HG03045 (cell line): ENCODE data around the gene KRT37.
"Not testable (repeated sequence)": the region's sequence is repeated elsewhere in the genome, so short reads cannot be mapped to it uniquely, and the experiment has no call there.

ENCODE experiments used
- ATAC-seq: cut with Tn5 transposase; IDR thresholded peaks from one replicate; pipeline ENCODE4 v1.9.1; 2021; ENCODE audit warnings: mild to moderate bottlenecking, moderate library complexity; ENCODE audit not compliant: unreplicated experiment

Gene KRT37

DNA sequence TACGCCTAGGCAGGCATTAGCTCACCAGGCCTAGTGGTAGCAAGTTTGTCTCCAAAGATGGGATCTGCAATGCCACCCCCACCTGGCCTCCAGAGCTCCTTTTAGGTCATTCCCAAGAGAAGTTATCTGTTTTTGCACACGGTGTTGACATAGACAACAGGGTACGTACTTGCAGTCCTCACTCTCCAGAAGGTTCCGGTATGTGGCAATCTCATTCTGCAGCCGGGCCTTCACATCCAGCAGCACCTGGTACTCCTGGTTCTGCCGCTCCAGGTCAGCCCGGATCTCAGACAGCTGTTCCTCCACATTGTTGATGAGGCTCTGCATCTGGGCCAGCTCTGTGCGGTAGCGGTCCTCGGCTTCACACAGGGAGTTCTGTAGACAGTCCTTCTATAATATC lies 17.2 kb downstream of the KRT37 start:
- ATAC-seq = no peak

DNA sequence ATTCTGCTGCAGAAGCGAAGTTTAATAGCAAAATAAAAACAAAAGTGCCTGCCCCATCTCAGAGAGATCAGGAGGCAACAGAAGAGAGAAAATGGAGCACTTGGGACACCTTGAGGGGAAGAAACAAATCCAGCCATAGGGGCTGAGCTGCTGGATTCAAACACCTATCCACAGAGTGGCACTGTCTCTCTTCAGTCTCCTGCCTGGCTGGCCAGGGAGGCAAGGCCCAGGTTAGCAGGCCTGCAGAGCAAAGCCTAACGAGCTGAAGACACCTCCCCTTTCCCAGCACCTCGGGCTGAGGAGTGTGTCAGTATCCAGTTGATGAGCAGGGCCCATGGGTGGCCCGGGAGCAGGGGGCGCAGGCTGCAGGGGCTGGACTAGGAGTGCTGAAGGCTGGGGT lies 18.2 kb downstream of the KRT37 start:
- no peak for ATAC-seq

DNA sequence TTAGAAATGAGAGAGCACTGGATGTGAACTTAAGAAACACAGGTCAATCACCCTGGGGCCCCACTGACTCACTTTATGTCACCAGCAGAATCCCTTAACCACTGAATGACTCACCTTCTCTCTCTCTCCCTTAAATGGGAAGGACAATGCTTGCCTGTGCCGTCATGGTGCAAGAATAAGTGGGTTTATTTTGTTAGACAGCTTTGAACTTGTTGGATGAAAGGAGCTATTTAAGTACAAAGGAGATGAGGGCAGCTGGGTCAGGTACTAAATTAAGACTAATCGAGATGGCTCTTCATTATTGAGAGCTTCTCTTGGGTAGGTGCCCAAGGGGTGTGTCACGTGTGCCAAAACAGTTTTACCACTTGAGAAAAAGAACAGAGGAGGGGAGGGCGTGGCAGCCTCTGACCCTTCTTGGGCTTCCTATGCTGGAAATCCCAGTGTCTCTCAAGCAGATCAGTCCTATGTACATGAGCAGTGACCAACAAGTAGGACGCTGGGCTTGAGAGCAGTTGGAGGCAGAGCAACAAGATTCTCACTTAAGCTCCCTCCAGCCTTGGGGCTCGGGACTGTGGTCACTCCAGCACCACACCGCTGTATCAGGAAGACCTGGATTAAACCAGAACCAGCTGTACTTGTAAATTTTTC lies 20.2 kb downstream of the KRT37 start:
- ATAC-seq = no peak

DNA sequence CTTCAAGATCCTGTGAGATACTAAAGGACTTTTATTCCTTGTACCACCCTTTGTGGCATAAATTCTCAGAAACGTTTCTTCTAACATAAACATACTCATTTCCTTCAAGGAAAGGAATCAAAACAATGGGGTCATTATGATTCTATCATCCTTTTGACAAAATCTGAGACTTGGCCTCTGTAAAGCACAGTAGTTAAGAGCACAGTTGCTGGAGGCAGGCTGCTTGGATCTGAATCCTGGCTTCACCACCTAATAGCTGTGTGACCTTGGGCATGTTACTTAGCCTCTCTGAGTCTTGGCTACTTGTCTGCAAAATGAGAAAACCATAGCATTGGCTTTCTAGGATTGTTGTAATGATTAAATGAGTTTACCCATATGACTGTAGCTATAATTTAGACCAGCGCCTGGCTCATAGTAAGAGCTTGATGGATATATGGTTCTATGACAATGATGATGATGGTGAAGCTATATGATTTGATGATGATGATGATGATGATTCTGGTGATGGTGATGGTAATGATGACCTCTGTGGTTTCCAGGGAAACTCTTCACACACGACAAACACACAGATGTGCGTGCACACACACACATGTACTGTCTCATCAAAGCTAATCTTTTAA lies 20.9 kb downstream of the KRT37 start:
- ATAC-seq = no peak

DNA sequence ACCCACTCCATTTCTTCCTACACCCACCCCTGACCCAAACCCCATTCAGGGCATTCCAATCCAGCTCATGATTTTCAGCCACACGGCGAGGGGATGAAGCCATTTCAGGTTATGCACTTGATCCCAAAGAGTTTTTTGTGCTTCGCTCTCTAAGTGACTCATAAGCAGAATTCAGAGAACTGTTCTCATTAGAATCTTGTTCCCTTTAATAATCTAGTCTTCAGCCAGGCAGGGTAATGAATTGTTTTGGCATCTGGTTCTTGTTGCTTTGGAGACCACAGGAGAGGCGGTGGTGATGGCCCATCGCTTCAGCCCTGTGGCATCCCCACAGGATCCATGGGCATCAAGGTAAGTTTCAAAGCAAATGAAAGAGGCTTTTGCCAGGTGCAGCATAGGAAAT lies 22.2 kb downstream of the KRT37 start:
- ATAC-seq = no peak

DNA sequence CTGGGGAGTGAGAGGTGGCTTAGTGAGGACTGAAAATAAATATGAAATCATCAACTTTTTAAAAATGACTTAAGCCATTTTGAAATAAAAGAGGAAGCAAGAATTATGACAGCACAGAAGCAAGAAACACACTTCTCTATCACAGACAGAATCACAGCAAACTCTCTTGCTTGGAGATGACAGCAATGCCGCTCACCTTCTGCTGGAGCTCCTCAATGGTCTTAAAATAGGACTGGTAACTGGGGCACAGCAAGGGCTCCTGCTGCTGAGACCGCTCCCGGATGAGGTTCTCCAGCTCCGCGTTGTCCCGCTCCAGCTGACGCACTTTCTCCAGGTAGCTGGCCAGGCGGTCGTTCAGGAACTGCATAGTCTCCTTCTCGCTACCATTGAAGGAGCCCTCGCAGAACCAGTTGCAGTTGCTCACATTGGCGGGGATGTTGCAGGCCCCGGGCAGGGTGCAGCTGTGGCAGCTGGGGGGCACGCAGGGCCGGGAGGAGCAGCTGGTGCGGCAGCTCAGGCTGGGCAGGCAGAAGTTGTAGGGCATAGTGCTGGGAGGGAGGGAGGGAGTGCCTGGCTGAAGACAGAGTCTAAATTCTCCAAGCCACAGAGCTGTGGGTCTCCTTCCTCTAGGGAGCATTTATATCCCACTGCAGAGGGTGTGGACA lies 27.3 kb downstream of the KRT37 start, which contains the start of gene KRT31:
TSS of gene KRT31 (minus strand) at position 613 of the 665 bp plus-strand sequence. CDS start at position 544, 69 bp downstream.
- no peak for ATAC-seq

DNA sequence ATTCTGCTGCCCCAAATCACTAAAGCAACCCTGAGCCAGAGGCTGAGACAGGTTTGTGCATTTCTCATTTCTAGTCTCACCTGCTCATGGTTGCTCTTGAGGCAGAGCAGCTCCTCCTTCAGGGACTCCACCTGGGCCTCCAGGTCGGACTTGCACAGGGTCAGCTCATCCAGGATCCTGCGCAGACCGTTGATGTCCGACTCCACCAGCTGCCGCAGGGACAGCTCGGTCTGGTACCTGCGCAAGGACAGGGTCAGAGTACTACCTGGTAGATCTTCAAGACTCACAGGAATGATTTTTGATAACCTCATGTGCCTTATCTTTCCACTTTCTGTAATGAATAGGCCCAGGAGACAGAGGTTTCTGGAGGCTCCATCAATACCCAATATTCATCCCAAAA lies 28.0 kb downstream of the KRT37 start:
- ATAC-seq = no peak

DNA sequence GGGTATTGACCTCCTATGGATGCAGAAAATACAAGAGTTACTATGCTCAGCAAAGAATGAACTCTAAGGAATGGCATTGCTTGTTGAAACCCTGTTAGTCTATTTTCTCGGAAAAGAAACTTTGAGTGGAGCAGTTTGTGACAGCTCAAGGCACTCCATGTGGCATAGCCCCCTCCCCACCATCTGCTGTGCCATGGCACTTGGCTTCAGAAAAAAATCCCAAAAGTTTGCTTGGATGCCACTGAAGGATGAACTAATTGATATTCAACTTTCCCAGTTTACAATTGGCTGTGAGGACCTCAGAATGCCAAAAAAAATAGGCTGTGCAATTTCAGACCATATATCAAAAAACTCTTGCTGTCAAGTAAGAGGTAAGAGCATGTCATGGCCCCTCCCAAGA lies 28.8 kb downstream of the KRT37 start:
- ATAC-seq = no peak

DNA sequence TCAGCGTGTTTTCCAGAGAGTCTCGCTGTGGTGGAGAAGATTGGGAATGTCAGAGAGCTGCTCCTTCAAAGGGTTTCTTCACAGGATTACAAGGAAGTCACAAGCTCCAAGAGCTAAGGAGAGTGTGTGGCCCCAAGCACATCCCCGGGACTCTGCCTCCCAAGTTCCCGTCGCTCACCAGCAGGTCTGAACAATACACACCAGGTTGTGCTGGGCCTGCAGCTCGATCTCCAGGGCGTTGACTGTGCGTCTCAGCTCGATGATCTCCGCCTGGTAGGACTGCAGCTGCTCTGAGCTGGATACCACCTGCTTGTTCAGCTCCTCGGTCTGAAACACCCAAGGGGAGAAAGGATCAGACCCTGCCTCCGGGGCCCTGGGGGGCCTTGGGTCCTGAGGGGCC lies 29.3 kb downstream of the KRT37 start:
- not testable (repeated sequence) for ATAC-seq

DNA sequence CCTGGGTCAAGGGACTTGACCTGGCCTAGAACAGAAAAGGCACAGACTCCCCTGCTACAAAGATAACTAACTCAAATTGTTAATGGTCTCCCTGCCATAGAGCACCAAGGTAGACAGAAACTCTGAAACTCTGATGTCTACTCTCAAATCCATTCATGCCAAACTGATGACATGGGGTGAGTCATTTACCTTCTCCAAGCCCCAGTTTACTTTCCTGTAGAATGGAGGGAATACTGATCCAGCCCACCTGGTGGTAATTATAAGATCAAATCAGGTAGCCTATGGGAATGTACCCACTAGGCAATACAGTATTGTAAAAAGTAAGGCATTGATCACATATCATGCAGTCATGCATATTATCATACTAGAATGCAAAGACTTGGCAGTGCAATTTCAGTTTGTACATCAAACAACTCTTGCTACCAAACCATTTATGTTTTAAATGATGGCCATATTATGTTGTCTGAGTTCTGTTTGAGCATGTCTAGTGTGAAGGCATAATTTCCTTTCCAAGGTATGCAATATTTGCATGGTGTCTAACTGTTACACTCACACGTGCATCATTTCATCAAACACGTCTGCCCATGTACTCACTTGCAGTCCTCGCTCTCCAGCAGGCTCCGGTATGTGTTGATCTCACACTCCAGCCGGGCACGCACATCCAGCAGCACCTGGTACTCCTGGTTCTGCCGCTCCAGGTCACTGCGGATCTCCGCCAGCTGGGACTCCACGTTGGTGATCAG lies 30.0 kb downstream of the KRT37 start:
- ATAC-seq = no peak

DNA sequence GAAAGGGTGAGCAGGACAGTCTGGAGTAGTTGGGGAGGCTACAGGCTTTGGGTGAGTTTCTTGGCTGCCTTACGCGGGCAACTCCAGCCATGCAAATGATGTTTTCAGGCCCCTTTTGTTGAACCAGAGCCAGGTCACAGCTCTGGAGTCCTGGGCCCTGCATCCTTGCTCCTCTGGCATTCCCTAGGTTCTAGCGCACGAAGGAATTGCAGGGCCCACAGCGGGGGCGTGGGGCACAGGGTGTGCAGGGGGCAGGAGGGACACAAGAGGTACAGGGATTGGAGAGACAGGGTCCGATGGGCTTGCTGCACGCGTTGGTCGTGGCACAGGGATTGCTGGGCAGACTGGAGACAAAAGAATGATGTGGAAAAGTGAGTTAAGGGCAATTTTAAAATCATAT lies 30.6 kb downstream of the KRT37 start:
- no peak for ATAC-seq

DNA sequence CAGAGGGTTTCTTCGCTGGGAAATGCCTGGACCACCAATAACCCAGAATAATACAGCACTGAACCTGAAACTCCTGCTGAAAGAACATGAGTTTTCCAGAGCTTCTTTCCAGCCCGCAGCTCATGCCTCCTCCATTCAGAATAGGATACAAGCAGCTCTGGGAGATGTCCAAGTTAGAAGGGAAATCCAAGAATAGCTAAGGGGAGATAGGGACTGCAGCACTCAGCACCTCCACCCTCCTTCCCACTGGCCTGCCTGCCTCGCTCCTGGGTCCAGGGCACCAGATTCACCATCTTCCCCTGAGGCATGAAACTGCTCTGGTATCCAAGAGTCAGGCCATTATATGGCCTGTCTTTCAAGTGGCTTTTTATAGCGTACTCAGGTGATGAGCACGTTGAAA lies 31.1 kb downstream of the KRT37 start:
- no peak for ATAC-seq

DNA sequence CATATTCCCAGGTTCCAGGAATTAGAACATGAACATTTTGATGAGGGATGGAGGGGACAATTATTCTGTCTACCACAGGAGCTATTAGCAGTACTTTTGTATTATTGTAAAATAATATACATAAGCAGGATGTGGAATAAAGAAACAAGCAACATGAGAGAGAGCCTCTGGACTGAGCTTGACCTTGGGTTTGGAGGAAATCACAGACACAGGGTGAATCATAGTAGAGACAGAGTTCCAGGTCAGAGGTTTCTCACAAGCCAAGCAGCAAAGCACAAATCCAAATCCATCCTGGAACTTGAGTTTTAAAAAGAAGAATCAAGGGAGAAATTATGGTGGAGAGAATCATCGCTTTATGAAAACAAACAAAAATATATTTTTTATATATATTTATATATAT lies 32.1 kb downstream of the KRT37 start:
- ATAC-seq = no peak

DNA sequence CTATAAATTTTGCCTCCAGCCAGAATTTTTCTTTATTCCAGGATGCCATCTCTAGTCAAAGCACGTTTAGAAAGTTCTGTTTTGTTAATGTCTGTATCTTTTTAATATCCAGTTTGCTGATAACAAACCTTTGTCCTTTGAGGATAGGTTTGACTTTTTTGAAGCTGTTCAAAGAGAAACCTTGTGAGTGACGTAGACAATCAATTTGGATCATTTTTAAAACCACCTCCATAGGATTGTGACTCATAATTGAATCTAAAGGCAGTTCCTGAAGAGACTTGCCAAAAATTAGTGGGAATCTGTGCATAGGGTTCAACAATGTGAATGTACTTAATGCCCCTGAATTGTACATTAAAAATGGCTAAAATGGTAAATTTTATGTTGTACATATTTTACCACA lies 32.9 kb downstream of the KRT37 start:
- ATAC-seq = no peak

DNA sequence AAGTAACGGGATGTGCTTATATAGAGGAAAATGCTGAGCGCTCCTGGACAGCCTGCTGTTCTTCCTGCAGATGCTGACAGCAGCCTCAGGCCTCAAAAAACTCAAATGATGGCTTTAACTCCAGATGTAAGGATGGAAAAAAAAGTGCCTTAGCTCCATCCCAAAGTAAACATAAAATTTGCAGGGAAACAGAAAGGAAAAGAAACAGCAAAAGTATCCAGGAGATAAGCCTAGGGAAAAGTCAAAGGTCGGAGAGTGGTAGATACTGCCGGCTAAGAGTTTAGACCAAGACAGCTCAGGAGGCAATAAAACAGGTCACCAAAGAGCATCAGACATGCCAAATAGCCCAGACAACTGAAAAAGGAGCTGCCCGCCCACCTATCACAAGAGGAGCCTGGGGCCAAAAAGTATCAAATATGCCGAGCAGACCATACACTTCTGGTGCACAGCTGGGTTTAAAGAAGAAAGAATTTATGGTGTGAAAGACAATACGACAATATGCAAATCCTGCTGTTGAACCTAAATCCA lies 33.9 kb downstream of the KRT37 start:
- no peak for ATAC-seq

DNA sequence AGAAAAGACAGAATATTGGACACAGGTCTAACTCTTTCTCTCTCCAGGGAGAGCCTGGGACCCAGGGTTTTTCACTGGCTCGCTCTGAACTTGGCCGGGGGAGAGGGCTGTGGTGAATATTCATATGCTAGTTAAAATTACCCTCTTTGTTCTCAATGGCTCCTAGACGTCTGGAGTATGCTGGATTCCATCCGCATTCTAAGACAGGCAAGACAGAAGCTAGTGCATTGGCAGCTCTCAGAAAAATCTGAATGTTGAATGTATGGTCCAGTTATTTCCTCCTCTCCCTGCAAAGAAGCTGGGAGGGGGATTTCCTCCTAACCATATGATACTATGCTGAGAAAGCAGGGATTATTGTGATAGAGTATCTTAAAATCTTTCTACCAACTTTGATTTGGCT lies 36.7 kb downstream of the KRT37 start:
- ATAC-seq = no peak

DNA sequence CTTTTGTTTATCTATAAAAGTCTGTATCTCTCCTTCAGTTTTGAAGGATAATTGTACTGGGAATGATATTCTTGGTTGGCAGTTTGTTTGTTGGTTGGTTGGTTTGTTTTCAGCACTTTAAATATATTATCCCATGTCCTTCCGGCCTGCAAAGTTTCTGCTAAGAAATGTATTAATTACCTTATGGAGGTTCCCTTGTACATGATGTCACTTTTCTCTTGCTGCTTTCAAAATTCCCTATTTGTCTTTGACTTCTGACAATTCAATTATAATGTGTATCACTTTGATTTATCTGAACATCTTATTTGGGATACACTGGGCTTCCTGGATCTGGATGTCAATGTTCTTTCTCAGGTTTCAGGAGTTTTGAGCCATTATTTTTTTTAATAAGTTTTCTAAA lies 38.2 kb downstream of the KRT37 start:
- ATAC-seq = no peak

DNA sequence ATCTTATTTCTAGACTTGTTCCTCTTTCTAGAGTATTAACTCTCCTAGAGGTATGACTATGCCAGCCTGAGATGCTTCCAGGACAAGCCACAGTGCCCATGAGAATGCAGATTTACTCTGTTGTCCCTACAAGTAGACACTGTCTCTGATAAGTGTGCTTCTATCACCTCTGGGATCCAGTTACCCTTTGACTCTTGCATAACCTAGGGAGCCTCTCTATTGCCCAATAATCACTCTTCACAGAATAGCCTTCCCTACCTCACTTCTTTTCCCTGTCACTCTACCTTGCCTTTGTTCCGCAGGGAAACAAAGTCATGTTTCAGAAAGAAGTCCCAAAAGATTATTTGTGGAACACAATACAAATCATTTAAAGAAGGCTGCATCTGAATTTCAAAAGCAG lies 40.7 kb downstream of the KRT37 start:
- ATAC-seq = no peak

DNA sequence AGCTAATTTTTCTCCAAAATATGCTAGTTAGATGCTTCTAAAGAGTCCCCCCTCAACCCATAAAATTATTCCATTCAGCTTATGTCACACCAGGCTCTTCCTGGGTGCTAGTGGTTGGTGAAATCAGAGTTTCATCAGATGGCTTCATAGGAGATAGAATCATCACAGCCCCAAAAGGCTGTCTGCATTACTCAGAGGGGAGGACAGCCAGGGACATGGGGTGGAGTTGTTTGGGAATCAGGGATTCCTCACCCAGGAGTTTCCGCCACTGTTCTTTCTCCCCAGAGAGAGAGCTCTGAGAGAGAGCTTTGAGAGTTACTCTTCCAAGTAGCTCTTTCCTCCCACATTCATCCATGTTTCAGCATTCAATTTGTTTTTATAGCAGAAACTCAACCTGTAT lies 42.0 kb downstream of the KRT37 start:
- no peak for ATAC-seq

DNA sequence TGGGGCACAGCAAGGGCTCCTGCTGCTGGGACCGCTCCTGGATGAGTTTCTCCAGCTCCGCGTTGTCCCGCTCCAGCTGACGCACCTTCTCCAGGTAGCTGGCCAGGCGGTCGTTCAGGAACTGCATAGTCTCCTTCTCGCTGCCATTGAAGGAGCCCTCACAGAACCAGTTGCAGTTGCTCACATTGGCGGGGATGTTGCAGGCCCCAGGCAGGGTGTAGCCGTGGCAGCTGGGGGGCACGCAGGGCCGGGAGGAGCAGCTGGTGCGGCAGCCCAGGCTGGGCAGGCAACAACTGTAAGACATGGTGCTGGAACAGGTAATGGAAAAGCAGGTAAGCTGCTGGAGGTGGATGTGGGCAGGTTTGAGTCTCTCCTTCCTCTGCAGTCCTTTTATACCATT lies 42.4 kb downstream of the KRT37 start, which contains the start of gene KRT34:
TSS of gene KRT34 (minus strand) at position 364 of the 400 bp plus-strand sequence. CDS start at position 304, 60 bp downstream.
- ATAC-seq = not testable (repeated sequence)

DNA sequence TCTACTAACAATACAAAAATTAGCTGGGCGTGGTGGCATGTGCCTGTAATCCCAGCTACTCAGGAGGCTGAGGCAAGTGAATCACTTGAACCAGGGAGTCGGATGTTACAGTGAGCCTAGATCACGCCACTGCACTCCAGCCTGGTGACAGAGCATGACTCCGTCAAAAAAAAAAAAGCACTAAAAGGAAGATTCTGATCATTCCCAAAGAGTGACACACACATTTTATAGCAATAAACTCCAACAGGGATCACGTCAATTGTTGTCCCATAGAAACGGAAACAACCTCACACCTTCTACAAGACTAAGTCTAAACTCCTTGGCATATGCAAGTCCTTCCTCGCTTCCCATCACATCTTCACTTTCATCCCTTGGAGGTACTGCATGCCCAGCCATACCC lies 44.3 kb downstream of the KRT37 start:
- not testable (repeated sequence) for ATAC-seq
